Urinary bladder (tissue), 4 donors: ENCODE data around the gene WDR36. TPM values are rescaled to one million over a fixed set of nuclear protein-coding genes. Genes with fewer than 3 reads are reported as not detected.

Experiments
- DNase-seq: peaks from one replicate; pipeline ENCODE4 v3.0.0-alpha.2; 2015; ENCODE audit errors: extremely low spot score
- H3K27ac ChIP-seq: one replicate; pipeline ENCODE4 v1.5.1; 2013; ENCODE audit warnings: low read depth, mild to moderate bottlenecking, moderate library complexity
- H3K36me3 ChIP-seq: one replicate; pipeline ENCODE4 v1.6.1; 2013; ENCODE audit warnings: mild to moderate bottlenecking, moderate library complexity; ENCODE audit not compliant: insufficient read depth
- H3K4me1 ChIP-seq: one replicate; pipeline ENCODE4 v1.6.1; 2013; ENCODE audit warnings: mild to moderate bottlenecking, moderate library complexity; ENCODE audit not compliant: insufficient read depth
- H3K4me3 ChIP-seq: one replicate; pipeline ENCODE4 v1.5.1; 2013; ENCODE audit warnings: low read depth, low read length
- WGBS: extraction: QIAGEN DNeasy Blood & Tissue Kit; methylation state at CpG from one replicate; pipeline ENCODE4 v1.1.7; 2013; 5-methylcytosine and 5-hydroxymethylcytosine counted together
- polyA plus RNA-seq: library from polyadenylated mRNA; stranded (reverse); fragments of 200-250 nt; gene quantifications from one replicate; pipeline ENCODE4 v1.2.3, GENCODE V29; 2013
- total RNA-seq: library from RNA; depleted of rRNA; stranded (reverse); fragments of >200 nt; gene quantifications from one replicate; pipeline ENCODE4 v1.2.3, GENCODE V29; 2014
- donor health status: healthy with polysubstance abuse.
- donor health status: healthy.

Gene WDR36
- total RNA-seq (74.5 TPM), polyA plus RNA-seq (7.3 TPM)

GRCh38 chr5:111092062-111092853 is at the start of gene WDR36:
Gene WDR36 (plus strand): TSS chr5:111092348. CDS start chr5:111092457, 109 bp downstream.
- Histone ChIP-seq H3K4me1 (no peaks in the 10 kb centered on the region), H3K27ac (peak within 1 kb of the TSS; percentile 2), H3K36me3 (no peaks in the 10 kb centered on the region), H3K4me3 (peak within 1 kb of the TSS; percentile 84)
- WGBS = 1% methylated on average over 50 of the region's 50 CpGs
- DNase-seq = peak; percentile 75

GRCh38 chr5:111043712-111044506 is 48.2 kb upstream of the WDR36 start:
- Histone ChIP-seq H3K36me3 (no peaks in the 10 kb centered on the region), H3K27ac (no peak overlapping the region), H3K4me3 (no peak overlapping the region), H3K4me1 (no peaks in the 10 kb centered on the region)
- DNase-seq = no peak
- WGBS = 31% methylated on average over 5 of the region's 5 CpGs

- DNase-seq = no peak
- H3K4me3 ChIP-seq = no peak overlapping the region
- no peaks in the 10 kb centered on the region for H3K4me1 ChIP-seq
These were observed 34.1 kb upstream of the WDR36 start for GRCh38 chr5:111058064-111058463.

GRCh38 chr5:111060169-111060568 is 32.0 kb upstream of the WDR36 start:
- WGBS = 96% methylated on average over 2 of the region's 2 CpGs
- no peaks in the 10 kb centered on the region for H3K36me3 ChIP-seq
- no peak overlapping the region for H3K4me3 ChIP-seq
- H3K4me1 ChIP-seq = no peaks in the 10 kb centered on the region
- no peak overlapping the region for H3K27ac ChIP-seq
- DNase-seq = no peak

More at GRCh38 chr5:111058064-111058463, 34.1 kb upstream of the WDR36 start:
- H3K27ac ChIP-seq = no peak overlapping the region
- no peaks in the 10 kb centered on the region for H3K36me3 ChIP-seq

- DNase-seq = no peak
- Histone ChIP-seq H3K4me3 (no peak overlapping the region), H3K36me3 (no peaks in the 10 kb centered on the region)
These were observed 30.5 kb upstream of the WDR36 start for GRCh38 chr5:111061618-111062017.

GRCh38 chr5:111063709-111064322 is 28.3 kb upstream of the WDR36 start:
- WGBS = 31% methylated on average over 3 of the region's 3 CpGs

More at GRCh38 chr5:111061618-111062017, 30.5 kb upstream of the WDR36 start:
- Histone ChIP-seq H3K4me1 (no peaks in the 10 kb centered on the region), H3K27ac (no peak overlapping the region)

GRCh38 chr5:111066261-111066938 is 25.7 kb upstream of the WDR36 start:
- DNase-seq = no peak
- WGBS = 84% methylated on average over 2 of the region's 2 CpGs
- H3K4me1 ChIP-seq = no peaks in the 10 kb centered on the region
- H3K36me3 ChIP-seq = no peaks in the 10 kb centered on the region
- no peak overlapping the region for H3K4me3 ChIP-seq
- no peak overlapping the region for H3K27ac ChIP-seq

More at GRCh38 chr5:111063709-111064322, 28.3 kb upstream of the WDR36 start:
- no peak for DNase-seq
- Histone ChIP-seq H3K27ac (no peak overlapping the region), H3K4me1 (no peaks in the 10 kb centered on the region), H3K36me3 (no peaks in the 10 kb centered on the region), H3K4me3 (no peak overlapping the region)

- 89% methylated on average over 2 of the region's 2 CpGs for WGBS
- Histone ChIP-seq H3K27ac (no peak overlapping the region), H3K36me3 (no peaks in the 10 kb centered on the region), H3K4me3 (no peak overlapping the region), H3K4me1 (no peaks in the 10 kb centered on the region)
- DNase-seq = no peak
These were observed 23.9 kb upstream of the WDR36 start for GRCh38 chr5:111068213-111068612.

GRCh38 chr5:111069839-111070238 is 22.3 kb upstream of the WDR36 start:
- 50% methylated on average over 4 of the region's 4 CpGs for WGBS
- no peak overlapping the region for H3K4me3 ChIP-seq
- no peaks in the 10 kb centered on the region for H3K4me1 ChIP-seq
- DNase-seq = no peak
- H3K36me3 ChIP-seq = no peaks in the 10 kb centered on the region
- no peak overlapping the region for H3K27ac ChIP-seq

GRCh38 chr5:111070272-111071134 is 21.6 kb upstream of the WDR36 start:
- 36% methylated on average over 42 of the region's 42 CpGs for WGBS
- DNase-seq = no peak
- H3K4me3 ChIP-seq = no peak overlapping the region

GRCh38 chr5:111071413-111071812 is 20.7 kb upstream of the WDR36 start, which contains the start of gene TSLP:
Gene TSLP (plus strand): TSS chr5:111071713. CDS start chr5:111071891, 178 bp downstream.
- WGBS = 93% methylated on average over 4 of the region's 4 CpGs
- H3K36me3 ChIP-seq = no peaks in the 10 kb centered on the region
- no peaks in the 10 kb centered on the region for H3K4me1 ChIP-seq
- DNase-seq = no peak
- H3K27ac ChIP-seq = no peak within 1 kb of the TSS
- no peak within 1 kb of the TSS for H3K4me3 ChIP-seq

More at GRCh38 chr5:111070272-111071134, 21.6 kb upstream of the WDR36 start:
- H3K36me3 ChIP-seq = no peaks in the 10 kb centered on the region
- H3K4me1 ChIP-seq = no peaks in the 10 kb centered on the region
- H3K27ac ChIP-seq = no peak overlapping the region

- WGBS = 1% methylated on average over 44 of the region's 44 CpGs
- H3K27ac ChIP-seq = peak overlapping the region; percentile 51
- peak overlapping the region; percentile 56 for H3K4me3 ChIP-seq
- DNase-seq = no peak
- H3K36me3 ChIP-seq = peaks cover 2% of the 10 kb centered on the region
- no peaks in the 10 kb centered on the region for H3K4me1 ChIP-seq
These were observed 19.0 kb upstream of the WDR36 start for GRCh38 chr5:111072949-111073682.
